NCI-H460 (cell line): ENCODE results near the gene ANO1. TPM values are rescaled to one million over a fixed set of nuclear protein-coding genes. Genes with fewer than 3 reads are reported as not detected.
A peak's percentile ranks its signal among the peaks of the same experiment; 100 is the strongest.
"Not testable (repeated sequence)": the region's sequence is repeated elsewhere in the genome, so short reads cannot be mapped to it uniquely, and the experiment has no call there.

Source experiments
- DNase-seq: peaks from one replicate; pipeline ENCODE4 v3.0.0-alpha.2; 2016; ENCODE audit warnings: low read depth; ENCODE audit errors: extremely low read depth
- total RNA-seq: library from RNA; depleted of rRNA; stranded (reverse); fragments of >200 nt; shearing (Covaris generic); gene quantifications from 2 replicates; pipeline ENCODE4 v1.2.3, GENCODE V29; 2014

Gene ANO1
- total RNA-seq, 1 experiment from 2014 or later, result 2.7 TPM

GRCh38 chr11:70183483-70184176 lies 105.5 kb downstream of the ANO1 start:
- no peak for DNase-seq

GRCh38 chr11:70184396-70184795 lies 106.3 kb downstream of the ANO1 start:
- DNase-seq, result no peak

- DNase-seq, result no peak
These were observed 107.4 kb downstream of the ANO1 start for GRCh38 chr11:70185348-70186055.

- DNase-seq, result no peak
These were observed 108.3 kb downstream of the ANO1 start for GRCh38 chr11:70186420-70186819.

- DNase-seq, result no peak
These were observed 108.8 kb downstream of the ANO1 start for GRCh38 chr11:70186936-70187335.

GRCh38 chr11:70187771-70188170 lies 109.7 kb downstream of the ANO1 start:
- no peak for DNase-seq

- DNase-seq, result no peak
These were observed 111.5 kb downstream of the ANO1 start for GRCh38 chr11:70189622-70190021.

GRCh38 chr11:70191495-70192140 lies 113.5 kb downstream of the ANO1 start:
- peak; percentile 54 for DNase-seq

- no peak for DNase-seq
These were observed 114.7 kb downstream of the ANO1 start for GRCh38 chr11:70192666-70193410.

GRCh38 chr11:70193411-70194292 lies 115.5 kb downstream of the ANO1 start:
- no peak for DNase-seq

GRCh38 chr11:70194792-70195791 lies 117.0 kb downstream of the ANO1 start:
- DNase-seq, result no peak

- DNase-seq, result no peak
These were observed 122.2 kb downstream of the ANO1 start for GRCh38 chr11:70200212-70200844.

GRCh38 chr11:70201047-70201446 lies 122.9 kb downstream of the ANO1 start:
- DNase-seq, result not testable (repeated sequence)

- DNase-seq, result no peak
These were observed 124.1 kb downstream of the ANO1 start for GRCh38 chr11:70201882-70202861.

- peak; percentile 87 for DNase-seq
These were observed 125.0 kb downstream of the ANO1 start, which contains the start of gene FADD for GRCh38 chr11:70202920-70203750. FADD (plus strand) TSS chr11:70203296; CDS start chr11:70203460, 164 bp downstream.
